ENCODE data around the gene EXOG. TPM values are rescaled to one million over a fixed set of nuclear protein-coding genes. Genes with fewer than 3 reads are reported as not detected.

Gene EXOG
- total and polyA plus RNA-seq, 11 donors = 18.3 to 35.9 (median 25.0) TPM

- Histone ChIP-seq H3K27ac (peak overlapping the region in 5 of 12 donors; percentile 3 to 65 (median 39)), H3K4me1 (peaks cover 2 to 67% (median 52%) of the 10 kb centered on the region in 12 donors), H3K9me3 (no peaks in the 10 kb centered on the region), H3K36me3 (no peaks in the 10 kb centered on the region), H3K4me3 (peak overlapping the region in 4 of 12 donors; percentile 5 to 24 (median 8)), H3K27me3 (peaks cover 0 to 9% (median 0%) of the 10 kb centered on the region in 9 donors)
- WGBS, 4 donors = 48 to 55% (median 50%) methylated on average over 5 to 13 of the region's 13 CpGs
- ATAC-seq (peak in 3 of 4 donors; percentile 28 to 60 (median 50)), DNase-seq (peak in 4 of 5 donors; percentile 35 to 69 (median 61))
- intact Hi-C loops (cut with DNase I) = loop anchor here in 1 of 10 donors (10.0 kb wide), 1 partner anchor 324 kb away; the partner anchor contains the start of genes ACAA1 and MYD88
- TF ChIP-seq CTCF (IDR thresholded peaks at IDR 0.05) = no peak
- TF ChIP-seq POLR2A (IDR thresholded peaks at IDR 0.05) = no peak
These were observed 37.2 kb upstream of the EXOG start for GRCh38 chr3:38458796-38459498.

DNA sequence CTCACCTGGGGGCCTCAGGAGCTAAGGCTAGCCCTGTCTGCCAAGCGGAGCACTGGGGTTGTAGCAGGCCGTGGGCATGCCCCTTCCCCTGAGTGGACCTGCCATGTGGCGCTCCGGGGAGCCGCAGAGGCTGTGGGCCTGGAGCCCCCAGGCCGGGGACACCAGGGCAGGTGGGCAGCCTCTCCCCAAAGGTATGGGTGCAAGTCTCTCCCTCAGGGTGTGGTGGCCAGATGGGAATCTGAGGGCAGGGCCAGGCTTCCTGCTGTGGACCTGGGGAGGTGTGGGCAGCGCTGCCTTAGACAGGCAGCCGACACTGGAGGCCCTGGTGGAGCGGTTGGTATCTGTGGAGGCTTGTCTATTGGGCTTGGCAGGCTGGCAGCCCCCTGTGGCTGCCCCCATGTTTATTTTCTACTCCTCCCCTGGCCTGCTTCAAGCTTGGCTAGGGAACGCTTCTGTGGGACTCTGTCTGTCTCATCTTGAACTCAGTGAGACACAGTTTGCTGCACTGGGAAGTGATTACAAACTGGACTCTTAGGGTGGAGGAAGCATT is 36.6 kb upstream of the EXOG start:
- intact Hi-C loops (cut with DNase I) = loop anchor here in 1 of 10 donors (10.0 kb wide), 1 partner anchor 325 kb away; the partner anchor contains the start of genes ACAA1 and MYD88
- peak overlapping the region in 4 of 12 donors; percentile 5 to 24 (median 8) for H3K4me3 ChIP-seq
- 79 to 89% (median 85%) methylated on average over 5 to 10 of the region's 10 CpGs for WGBS, 4 donors
- peaks cover 2 to 63% (median 51%) of the 10 kb centered on the region in 12 donors for H3K4me1 ChIP-seq
- H3K9me3 ChIP-seq = no peaks in the 10 kb centered on the region
- H3K27me3 ChIP-seq = peaks cover 0 to 8% (median 0%) of the 10 kb centered on the region in 9 donors
- TF ChIP-seq POLR2A (IDR thresholded peaks at IDR 0.05) (no peak), CTCF (IDR thresholded peaks at IDR 0.05) (no peak)
- ATAC-seq (no peak), DNase-seq (no peak)
- H3K36me3 ChIP-seq = no peaks in the 10 kb centered on the region
- peak overlapping the region in 8 of 12 donors; percentile 0 to 65 (median 22) for H3K27ac ChIP-seq

GRCh38 chr3:38460377-38461270 is 35.5 kb upstream of the EXOG start:
- TF ChIP-seq POLR2A (IDR thresholded peaks at IDR 0.05) (no peak), CTCF (IDR thresholded peaks at IDR 0.05) (no peak)
- WGBS, 4 donors = 29 to 38% (median 33%) methylated on average over 11 to 12 of the region's 12 CpGs
- no peak overlapping the region for H3K4me3 ChIP-seq
- H3K36me3 ChIP-seq = no peaks in the 10 kb centered on the region
- peak overlapping the region in 11 of 12 donors; percentile 0 to 65 (median 45) for H3K27ac ChIP-seq
- peaks cover 2 to 55% (median 48%) of the 10 kb centered on the region in 12 donors for H3K4me1 ChIP-seq
- DNase-seq = no peak
- H3K27me3 ChIP-seq = no peaks in the 10 kb centered on the region
- peaks cover 0 to 3% (median 0%) of the 10 kb centered on the region in 12 donors for H3K9me3 ChIP-seq
- intact Hi-C loops (cut with DNase I) = no loop called here
- peak; percentile 20 to 48 (median 32) for ATAC-seq
